SK-N-MC (cell line): ENCODE results near the gene FBXO39.
"Not testable (repeated sequence)": the region's sequence is repeated elsewhere in the genome, so short reads cannot be mapped to it uniquely, and the experiment has no call there.

ENCODE experiments used
- DNase-seq: peaks from one replicate; pipeline ENCODE4 v3.0.0-alpha.2; 2011; ENCODE audit warnings: low read depth, low spot score
- H3K27ac ChIP-seq: fragments of 200-600 bp; sonication (generic); 2 replicates; pipeline ENCODE4 v1.5.1; 2016; ENCODE audit warnings: mixed run types
- H3K36me3 ChIP-seq: fragments of 200-600 bp; sonication (generic); 2 replicates; pipeline ENCODE4 v1.6.1; 2017; ENCODE audit warnings: antibody characterized with exemption, low read length, mixed read lengths; ENCODE audit not compliant: insufficient read depth
- H3K4me3 ChIP-seq: fragments of 200-600 bp; sonication (generic); 2 replicates; pipeline ENCODE4 v1.5.1; 2016
- H3K9ac ChIP-seq: fragments of 200-600 bp; sonication (generic); 2 replicates; pipeline ENCODE4 v1.8.0; 2017; ENCODE audit warnings: mixed run types, mixed read lengths; ENCODE audit not compliant: insufficient read length
- H3K9me3 ChIP-seq: fragments of 200-600 bp; sonication (generic); 2 replicates; pipeline ENCODE4 v1.6.1; 2017; ENCODE audit warnings: low read depth, mild to moderate bottlenecking, antibody characterized with exemption, low read length, moderate library complexity, mixed read lengths
- EZH2 ChIP-seq: fragments of 200-600 bp; sonication (generic); IDR thresholded peaks from one replicate; pipeline ENCODE4 v1.6.1; 2017; ENCODE audit warnings: antibody characterized with exemption
- FOXP2 ChIP-seq: optimal IDR thresholded peaks from 2 replicates; pipeline ENCODE3; 2011; ENCODE audit warnings: mild to moderate bottlenecking, moderate library complexity; ENCODE audit not compliant: insufficient read depth; ENCODE audit errors: extremely low read length, control extremely low read depth
- POLR2AphosphoS5 ChIP-seq: IDR thresholded peaks from 2 replicates; pipeline ENCODE4 v1.6.1; 2012; ENCODE audit warnings: mild to moderate bottlenecking, low read depth, low read length, borderline replicate concordance

Gene FBXO39

GRCh38 chr17:6797718-6798351 lies 21.8 kb downstream of the FBXO39 start:
- TF ChIP-seq POLR2AphosphoS5, result no peak
- no peak for TF ChIP-seq FOXP2
- no peak for TF ChIP-seq EZH2
- DNase-seq, result no peak
- no peaks in the 10 kb centered on the region for H3K9me3 ChIP-seq
- H3K4me3 ChIP-seq, result no peak overlapping the region
- H3K36me3 ChIP-seq, result no peaks in the 10 kb centered on the region
- H3K27ac ChIP-seq, result no peak overlapping the region
- no peak overlapping the region for H3K9ac ChIP-seq

- Histone ChIP-seq H3K27ac (no peak overlapping the region), H3K4me3 (no peak overlapping the region), H3K9me3 (no peaks in the 10 kb centered on the region), H3K36me3 (no peaks in the 10 kb centered on the region), H3K9ac (no peak overlapping the region)
- TF ChIP-seq FOXP2, result no peak
- no peak for TF ChIP-seq POLR2AphosphoS5
- no peak for TF ChIP-seq EZH2
- DNase-seq, result no peak
These were observed 23.7 kb downstream of the FBXO39 start for GRCh38 chr17:6799738-6800137.

- Histone ChIP-seq H3K36me3 (no peaks in the 10 kb centered on the region), H3K4me3 (no peak overlapping the region), H3K9ac (no peak overlapping the region), H3K27ac (no peak overlapping the region), H3K9me3 (no peaks in the 10 kb centered on the region)
- TF ChIP-seq EZH2 (no peak), FOXP2 (no peak), POLR2AphosphoS5 (no peak)
- DNase-seq, result no peak
These were observed 24.5 kb downstream of the FBXO39 start for GRCh38 chr17:6800422-6801027.

GRCh38 chr17:6811510-6811909 lies 35.5 kb downstream of the FBXO39 start:
- no peaks in the 10 kb centered on the region for H3K9me3 ChIP-seq
- H3K36me3 ChIP-seq, result no peaks in the 10 kb centered on the region
- no peak for TF ChIP-seq FOXP2
- TF ChIP-seq EZH2, result no peak
- TF ChIP-seq POLR2AphosphoS5, result no peak
- no peak for DNase-seq
- no peak overlapping the region for H3K9ac ChIP-seq
- no peak overlapping the region for H3K4me3 ChIP-seq
- H3K27ac ChIP-seq, result no peak overlapping the region

GRCh38 chr17:6812295-6812694 lies 36.3 kb downstream of the FBXO39 start:
- TF ChIP-seq EZH2 (no peak), POLR2AphosphoS5 (no peak), FOXP2 (no peak)

GRCh38 chr17:6815775-6816174 lies 39.8 kb downstream of the FBXO39 start:
- TF ChIP-seq FOXP2 (no peak), POLR2AphosphoS5 (no peak), EZH2 (no peak)
- Histone ChIP-seq H3K27ac (no peak overlapping the region), H3K36me3 (no peaks in the 10 kb centered on the region), H3K9me3 (no peaks in the 10 kb centered on the region), H3K9ac (no peak overlapping the region), H3K4me3 (no peak overlapping the region)
- DNase-seq, result no peak

More at GRCh38 chr17:6812295-6812694, 36.3 kb downstream of the FBXO39 start:
- H3K4me3 ChIP-seq, result no peak overlapping the region
- H3K36me3 ChIP-seq, result no peaks in the 10 kb centered on the region
- H3K27ac ChIP-seq, result no peak overlapping the region
- no peak overlapping the region for H3K9ac ChIP-seq
- DNase-seq, result no peak
- no peaks in the 10 kb centered on the region for H3K9me3 ChIP-seq

GRCh38 chr17:6816368-6816767 lies 40.4 kb downstream of the FBXO39 start:
- not testable (repeated sequence) for H3K27ac ChIP-seq, H3K9ac ChIP-seq, H3K9me3 ChIP-seq, H3K4me3 ChIP-seq, H3K36me3 ChIP-seq, DNase-seq

- Histone ChIP-seq H3K9me3 (no peaks in the 10 kb centered on the region), H3K36me3 (no peaks in the 10 kb centered on the region), H3K4me3 (no peak overlapping the region), H3K27ac (no peak overlapping the region), H3K9ac (no peak overlapping the region)
- TF ChIP-seq EZH2, result no peak
- no peak for TF ChIP-seq POLR2AphosphoS5
- TF ChIP-seq FOXP2, result no peak
- DNase-seq, result no peak
These were observed 42.9 kb downstream of the FBXO39 start for GRCh38 chr17:6818938-6819337.

- Histone ChIP-seq H3K36me3 (no peaks in the 10 kb centered on the region), H3K9me3 (no peaks in the 10 kb centered on the region), H3K9ac (no peak overlapping the region), H3K27ac (no peak overlapping the region), H3K4me3 (no peak overlapping the region)
- TF ChIP-seq POLR2AphosphoS5 (no peak), FOXP2 (no peak), EZH2 (no peak)
- no peak for DNase-seq
These were observed 47.0 kb downstream of the FBXO39 start for GRCh38 chr17:6823011-6823442.
